ENCODE measurements around the gene CERK.

Gene CERK

DNA sequence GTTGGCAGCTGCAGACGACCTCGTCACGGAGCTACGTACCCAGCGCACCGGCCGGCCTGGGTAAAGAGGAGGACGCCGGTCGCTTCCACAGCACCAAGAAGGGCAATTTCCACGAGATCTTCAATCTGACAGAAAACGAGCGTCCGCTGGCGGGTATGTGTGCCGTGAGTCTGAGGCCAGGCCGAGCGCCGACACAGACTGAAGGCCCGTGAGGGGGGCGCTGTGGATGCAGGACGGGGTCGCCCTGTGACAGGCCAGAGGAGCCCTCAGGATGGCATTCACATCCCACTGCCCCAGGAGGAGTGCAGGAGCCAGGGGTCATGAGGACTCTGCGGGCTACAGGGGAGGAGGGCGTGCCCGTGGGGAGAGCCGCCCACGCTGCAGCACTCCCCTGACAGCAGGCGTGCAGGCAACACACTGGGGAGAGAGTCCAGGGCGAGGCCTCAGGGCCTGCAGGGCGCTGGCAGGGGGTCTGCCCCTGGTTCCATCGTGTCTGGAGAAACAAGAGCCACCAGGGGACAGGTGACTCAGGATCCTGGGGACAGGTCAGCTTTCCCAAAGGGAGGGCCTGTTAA lies 64.3 kb downstream of the CERK start:
- H3K4me3 ChIP-seq (ENCODE audit: low read depth, low read length) = no peak overlapping the region
- no peak for DNase-seq (ENCODE audit: low read depth, low spot score)
- TF ChIP-seq, protein P1, sequence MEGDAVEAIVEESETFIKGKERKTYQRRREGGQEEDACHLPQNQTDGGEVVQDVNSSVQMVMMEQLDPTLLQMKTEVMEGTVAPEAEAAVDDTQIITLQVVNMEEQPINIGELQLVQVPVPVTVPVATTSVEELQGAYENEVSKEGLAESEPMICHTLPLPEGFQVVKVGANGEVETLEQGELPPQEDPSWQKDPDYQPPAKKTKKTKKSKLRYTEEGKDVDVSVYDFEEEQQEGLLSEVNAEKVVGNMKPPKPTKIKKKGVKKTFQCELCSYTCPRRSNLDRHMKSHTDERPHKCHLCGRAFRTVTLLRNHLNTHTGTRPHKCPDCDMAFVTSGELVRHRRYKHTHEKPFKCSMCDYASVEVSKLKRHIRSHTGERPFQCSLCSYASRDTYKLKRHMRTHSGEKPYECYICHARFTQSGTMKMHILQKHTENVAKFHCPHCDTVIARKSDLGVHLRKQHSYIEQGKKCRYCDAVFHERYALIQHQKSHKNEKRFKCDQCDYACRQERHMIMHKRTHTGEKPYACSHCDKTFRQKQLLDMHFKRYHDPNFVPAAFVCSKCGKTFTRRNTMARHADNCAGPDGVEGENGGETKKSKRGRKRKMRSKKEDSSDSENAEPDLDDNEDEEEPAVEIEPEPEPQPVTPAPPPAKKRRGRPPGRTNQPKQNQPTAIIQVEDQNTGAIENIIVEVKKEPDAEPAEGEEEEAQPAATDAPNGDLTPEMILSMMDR (IDR thresholded peaks at IDR 0.05; ENCODE audit: low read depth, low read length) = no peak
- in situ Hi-C loops (cut with HindIII; ENCODE audit: low sequenced_read_pairs) = no loop called here

DNA sequence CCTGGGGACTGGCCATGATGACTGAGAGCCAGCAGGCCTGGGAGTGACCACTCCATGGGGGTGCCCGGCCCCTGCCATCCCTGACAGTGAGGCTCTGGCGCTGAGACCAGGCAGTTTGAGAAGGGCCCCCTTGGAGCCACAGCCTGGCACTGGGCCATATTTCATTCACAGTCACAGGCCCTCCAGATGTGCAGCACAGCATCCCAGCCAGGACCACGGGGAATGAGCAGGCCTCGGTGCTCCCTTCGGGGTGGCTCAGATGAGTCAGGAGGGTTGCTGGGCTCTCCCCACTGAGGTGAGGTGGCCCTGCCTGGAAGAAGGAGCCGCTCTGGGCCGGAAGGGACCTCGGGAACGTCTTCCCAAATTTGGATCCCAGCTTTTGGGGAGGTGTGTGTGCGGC lies 64.8 kb downstream of the CERK start:
- in situ Hi-C loops (cut with HindIII; ENCODE audit: low sequenced_read_pairs) = no loop called here
- TF ChIP-seq, protein P1 (IDR thresholded peaks at IDR 0.05; ENCODE audit: low read depth, low read length) = no peak
- H3K4me3 ChIP-seq (ENCODE audit: low read depth, low read length) = no peak overlapping the region
- no peak for DNase-seq (ENCODE audit: low read depth, low spot score)

DNA sequence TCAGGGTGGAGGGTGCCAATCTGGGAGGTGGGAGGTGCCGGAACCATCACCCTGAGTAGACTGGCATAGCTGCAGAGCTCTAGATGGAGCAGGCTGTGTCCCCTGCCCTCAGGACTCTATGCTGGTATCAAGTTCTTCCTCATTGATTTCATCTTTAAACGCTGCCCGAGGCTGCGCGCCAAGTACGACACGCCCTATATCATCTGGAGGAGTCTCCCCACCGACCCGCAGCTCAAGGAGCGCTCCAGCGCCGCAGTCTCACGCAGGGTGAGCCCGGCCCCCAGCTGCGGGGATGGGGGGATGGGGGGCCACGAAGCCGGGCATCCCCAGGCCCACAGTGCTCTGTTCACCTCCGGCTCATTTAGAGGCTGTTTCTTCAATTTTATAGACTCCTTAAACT lies 65.3 kb downstream of the CERK start:
- in situ Hi-C loops (cut with HindIII; ENCODE audit: low sequenced_read_pairs) = no loop called here

DNA sequence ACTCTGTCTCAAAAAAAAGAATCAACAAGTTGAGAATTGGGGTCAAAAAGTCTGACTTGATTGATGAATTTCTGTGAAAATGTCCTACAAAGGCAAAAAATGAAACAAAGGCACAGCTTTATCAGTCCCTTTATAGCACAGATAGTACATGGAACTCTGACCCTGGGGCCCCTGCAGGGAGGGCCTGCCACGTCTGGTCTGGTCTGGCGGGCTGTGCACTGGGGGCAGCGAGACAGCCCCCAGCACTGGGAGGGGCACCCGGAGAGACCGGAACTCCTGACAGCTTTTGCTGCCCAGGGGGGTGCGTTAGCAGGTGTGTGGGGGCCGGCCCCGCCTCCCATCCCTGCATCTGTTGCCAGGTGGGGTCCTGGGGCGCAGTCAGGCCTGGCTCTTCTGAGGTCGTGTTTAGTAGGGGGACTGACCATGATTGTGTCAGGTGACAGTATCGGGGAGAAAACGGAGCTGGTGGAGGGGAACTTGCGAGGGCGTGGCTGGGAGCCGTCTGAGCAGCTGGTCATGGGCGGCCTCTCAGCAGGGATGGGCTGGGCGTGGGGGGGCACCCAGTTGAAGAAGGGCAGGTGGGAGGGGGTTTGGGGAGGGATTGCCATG lies 66.1 kb downstream of the CERK start:
- DNase-seq (ENCODE audit: low read depth, low spot score) = no peak
- in situ Hi-C loops (cut with HindIII; ENCODE audit: low sequenced_read_pairs) = no loop called here
- no peak overlapping the region for H3K4me3 ChIP-seq (ENCODE audit: low read depth, low read length)
- TF ChIP-seq, protein P1 (IDR thresholded peaks at IDR 0.05; ENCODE audit: low read depth, low read length) = no peak

More for the DNA sequence above, 65.3 kb downstream of the CERK start:
- no peak overlapping the region for H3K4me3 ChIP-seq (ENCODE audit: low read depth, low read length)
- DNase-seq (ENCODE audit: low read depth, low spot score) = no peak
- TF ChIP-seq, protein P1 (IDR thresholded peaks at IDR 0.05; ENCODE audit: low read depth, low read length) = no peak

DNA sequence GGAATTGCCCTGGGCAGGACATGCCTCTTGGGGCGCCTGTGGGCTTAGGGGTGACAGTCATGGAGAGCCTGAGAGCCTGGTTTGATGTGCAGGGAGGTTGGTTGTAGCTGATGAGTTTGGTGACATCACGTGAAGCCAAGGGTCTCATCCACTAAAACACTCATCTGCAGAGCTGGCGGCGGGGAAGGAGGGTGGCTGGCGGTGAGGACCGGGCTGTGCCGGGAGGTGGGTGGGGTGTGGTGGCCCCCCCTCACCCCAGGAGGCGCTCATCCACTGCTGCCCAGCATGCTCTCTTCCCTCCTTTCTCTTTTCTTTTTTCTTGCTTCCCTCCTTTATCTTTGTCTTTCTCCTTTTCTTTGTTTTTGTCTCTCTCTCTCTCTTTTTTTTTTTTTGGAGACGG lies 68.9 kb downstream of the CERK start:
- no peak overlapping the region for H3K4me3 ChIP-seq (ENCODE audit: low read depth, low read length)
- no peak for DNase-seq (ENCODE audit: low read depth, low spot score)
- in situ Hi-C loops (cut with HindIII; ENCODE audit: low sequenced_read_pairs) = no loop called here
- TF ChIP-seq, protein P1 (IDR thresholded peaks at IDR 0.05; ENCODE audit: low read depth, low read length) = no peak

DNA sequence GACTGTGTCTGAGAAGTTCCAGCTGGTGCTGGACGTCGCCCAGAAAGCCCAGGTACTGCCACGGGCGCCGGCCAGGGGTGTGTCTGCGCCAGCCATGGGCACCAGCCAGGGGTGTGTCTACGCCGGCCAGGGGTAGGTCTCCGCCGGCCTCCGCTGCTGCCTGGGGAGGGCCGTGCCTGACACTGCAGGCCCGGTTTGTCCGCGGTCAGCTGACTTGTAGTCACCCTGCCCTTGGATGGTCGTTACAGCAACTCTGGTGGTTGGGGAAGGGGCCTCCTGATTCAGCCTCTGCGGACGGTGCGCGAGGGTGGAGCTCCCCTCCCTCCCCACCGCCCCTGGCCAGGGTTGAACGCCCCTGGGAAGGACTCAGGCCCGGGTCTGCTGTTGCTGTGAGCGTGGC lies 69.9 kb downstream of the CERK start:
- in situ Hi-C loops (cut with HindIII; ENCODE audit: low sequenced_read_pairs) = no loop called here

More for the DNA sequence above, 69.9 kb downstream of the CERK start:
- no peak overlapping the region for H3K4me3 ChIP-seq (ENCODE audit: low read depth, low read length)
- TF ChIP-seq, protein P1 (IDR thresholded peaks at IDR 0.05; ENCODE audit: low read depth, low read length) = no peak
- DNase-seq (ENCODE audit: low read depth, low spot score) = no peak
